Embryonic facial prominence (tissue), 1 donor: ENCODE data around the gene DMD.

Source experiments
- DNase-seq: peaks from one replicate; pipeline ENCODE4 v3.0.0-alpha.2; 2016; ENCODE audit errors: extremely low spot score

Gene DMD

DNA sequence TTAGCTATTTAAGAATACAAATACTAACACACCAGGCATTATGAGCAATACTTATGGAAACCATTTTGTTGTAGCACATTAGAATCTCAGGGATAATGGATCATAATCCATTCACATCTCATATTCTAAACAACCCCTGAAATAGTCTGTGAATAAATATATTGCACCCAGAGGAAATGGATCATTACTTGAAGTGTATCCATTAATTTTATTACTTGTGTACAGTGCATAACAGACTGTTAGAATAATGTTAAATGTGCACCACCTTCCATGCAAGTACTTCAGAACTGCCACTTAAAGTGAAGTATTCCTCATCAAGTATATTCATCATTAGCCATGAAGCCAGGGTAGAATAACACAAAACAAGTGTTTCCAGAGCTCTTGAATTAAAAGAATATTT, 715.5 kb downstream of the DMD start:
- DNase-seq: no peak

DNA sequence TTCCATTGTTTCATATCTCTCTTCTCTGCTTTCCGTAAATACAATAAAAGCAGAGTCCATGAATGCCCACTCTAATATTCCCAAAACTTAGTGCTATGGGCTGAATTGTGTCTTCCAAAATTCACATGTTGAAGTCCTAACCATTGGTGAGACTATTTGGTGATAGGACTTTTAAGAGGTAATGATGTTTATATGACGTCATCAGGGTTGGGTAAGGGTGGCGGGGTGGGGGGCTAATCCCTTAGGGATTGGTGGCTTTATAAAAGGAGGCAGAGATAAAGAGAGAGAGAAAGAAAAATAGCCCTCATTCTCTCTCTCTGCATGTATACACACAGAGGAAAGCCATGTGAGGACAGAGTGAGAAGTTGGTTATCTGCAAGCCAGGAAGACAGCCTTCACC, 722.2 kb downstream of the DMD start:
- DNase-seq: no peak

DNA sequence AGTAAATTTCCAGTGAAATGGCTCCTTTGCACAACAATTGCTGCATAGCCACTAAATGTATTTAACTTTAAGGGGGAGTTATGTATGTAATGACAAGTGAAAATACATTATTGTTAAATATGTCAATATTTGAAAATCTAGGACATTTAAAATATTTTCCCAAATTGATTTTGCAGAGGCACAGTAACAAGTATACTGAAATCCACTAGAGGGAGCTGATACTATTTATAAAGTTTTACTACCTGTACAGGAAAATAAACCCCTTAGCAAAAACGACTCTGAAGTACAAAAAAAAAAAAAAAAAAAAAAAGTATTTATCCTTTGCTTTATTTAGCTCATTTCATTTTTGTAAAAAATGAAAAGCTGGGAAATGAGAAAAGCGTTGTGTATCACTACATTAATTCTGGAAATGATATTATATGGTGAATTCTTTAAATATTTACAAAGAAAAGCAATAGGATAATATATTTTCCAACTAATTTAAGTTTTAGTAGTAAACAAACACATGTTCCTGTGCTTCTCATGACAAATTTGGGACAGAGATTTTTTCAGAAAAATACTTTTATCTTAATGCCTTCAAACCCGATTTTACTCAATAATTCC, 727.7 kb downstream of the DMD start:
- DNase-seq: no peak

DNA sequence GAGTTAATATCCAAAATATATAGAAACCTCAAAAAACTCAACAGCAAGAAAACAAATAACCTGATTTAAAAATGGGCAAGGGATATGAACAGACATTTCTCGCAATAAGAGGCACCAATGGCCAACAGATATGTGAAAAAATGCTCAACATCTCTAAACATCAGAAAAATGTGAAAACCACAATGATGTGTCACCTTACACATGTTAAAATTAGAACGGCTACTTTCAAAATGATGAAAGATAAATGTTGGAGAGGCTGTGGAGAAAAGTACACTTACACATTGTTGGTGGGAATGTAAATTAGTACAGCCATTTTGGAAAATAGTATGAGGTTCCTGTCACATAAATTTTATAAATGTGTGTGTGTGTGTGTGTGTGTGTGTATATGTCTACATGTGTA, 731.3 kb downstream of the DMD start:
- DNase-seq: no peak

DNA sequence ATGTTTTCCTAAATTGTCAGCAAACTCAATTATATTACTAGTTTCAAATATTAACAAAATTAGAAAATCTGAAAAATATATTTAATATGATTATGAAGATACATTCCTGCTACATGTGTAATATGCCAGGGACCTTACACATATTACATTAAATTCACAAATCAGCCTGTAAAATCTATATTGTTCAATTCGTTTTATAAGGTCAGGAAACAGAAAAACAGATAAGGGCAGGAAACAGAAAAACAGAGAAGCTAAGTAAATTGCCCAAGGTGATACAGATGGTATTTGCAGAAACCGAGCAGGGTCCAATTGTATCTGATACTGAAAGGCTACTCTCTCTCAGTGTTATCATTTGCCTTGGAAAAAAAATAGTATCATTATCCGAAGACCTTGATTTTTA, 739.0 kb downstream of the DMD start:
- DNase-seq: no peak

DNA sequence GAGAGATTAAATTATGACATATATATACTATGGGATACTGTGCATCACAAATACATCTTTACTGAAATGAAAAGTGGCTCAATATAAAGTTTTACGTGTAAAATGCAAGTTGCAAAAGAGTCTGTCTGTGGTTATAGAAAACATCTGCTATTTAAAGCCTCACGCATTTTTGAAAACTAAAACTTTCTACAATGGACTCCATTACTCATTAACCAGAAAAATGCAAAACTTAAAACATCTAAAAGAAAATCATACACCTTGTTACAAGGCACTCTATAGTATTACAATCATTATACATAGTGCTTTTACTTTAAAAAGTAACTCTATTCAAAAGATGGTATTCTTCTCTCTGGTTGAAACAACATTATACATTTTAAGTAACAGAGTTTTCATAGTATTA, 755.6 kb downstream of the DMD start:
- DNase-seq: no peak

DNA sequence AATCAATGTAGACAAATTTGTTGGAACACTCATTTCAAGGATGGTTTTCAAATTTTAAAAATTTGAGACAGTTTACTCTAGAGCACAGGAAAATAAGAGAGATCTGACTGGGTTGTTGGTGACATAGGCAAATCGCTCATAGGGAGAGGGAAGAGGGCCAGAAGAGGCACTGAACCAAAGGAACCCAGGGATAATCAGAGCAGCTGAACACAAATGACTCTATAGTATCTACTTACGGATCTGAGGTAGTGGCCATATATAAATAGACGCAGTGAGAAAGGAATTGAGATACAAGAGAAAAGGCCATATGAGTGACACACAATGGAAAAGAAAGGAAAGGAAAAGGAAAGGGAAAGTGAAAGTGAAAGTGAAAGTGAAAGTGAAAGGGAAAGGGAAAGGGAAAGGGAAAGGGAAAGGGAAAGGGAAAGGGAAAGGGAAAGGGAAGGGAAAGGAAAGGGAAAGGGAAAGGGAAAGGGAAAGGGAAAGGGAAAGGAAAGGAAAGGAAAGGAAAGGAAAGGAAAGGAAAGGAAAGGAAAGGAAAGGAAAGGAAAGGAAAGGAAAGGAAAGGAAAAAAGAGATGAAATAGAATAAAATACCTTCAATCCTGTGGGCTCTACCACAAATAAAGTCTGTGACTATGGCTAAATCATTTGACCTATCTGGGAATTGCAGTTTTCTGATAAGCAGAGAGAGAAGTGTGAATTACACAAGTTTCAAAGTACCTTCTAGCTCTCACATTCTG, 759.2 kb downstream of the DMD start:
- DNase-seq: no peak

DNA sequence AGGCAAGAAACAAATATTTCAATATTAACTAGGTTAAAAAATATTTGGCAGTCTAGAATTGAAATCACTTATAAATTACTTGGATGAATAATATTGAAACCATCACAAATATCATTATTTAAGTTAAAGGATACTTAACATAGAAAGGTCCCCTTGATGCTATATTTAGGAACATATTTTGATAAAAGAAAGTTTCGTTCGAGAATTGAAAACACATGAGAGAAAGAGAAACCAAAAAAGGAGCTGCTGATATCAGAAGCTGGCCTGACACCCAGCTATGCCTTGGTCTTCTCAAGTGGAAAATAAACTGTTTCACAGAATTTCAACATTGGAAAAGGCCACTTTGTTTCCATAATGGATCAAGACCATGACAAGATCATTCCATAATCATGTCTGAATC, 762.4 kb downstream of the DMD start:
- no peak for DNase-seq

DNA sequence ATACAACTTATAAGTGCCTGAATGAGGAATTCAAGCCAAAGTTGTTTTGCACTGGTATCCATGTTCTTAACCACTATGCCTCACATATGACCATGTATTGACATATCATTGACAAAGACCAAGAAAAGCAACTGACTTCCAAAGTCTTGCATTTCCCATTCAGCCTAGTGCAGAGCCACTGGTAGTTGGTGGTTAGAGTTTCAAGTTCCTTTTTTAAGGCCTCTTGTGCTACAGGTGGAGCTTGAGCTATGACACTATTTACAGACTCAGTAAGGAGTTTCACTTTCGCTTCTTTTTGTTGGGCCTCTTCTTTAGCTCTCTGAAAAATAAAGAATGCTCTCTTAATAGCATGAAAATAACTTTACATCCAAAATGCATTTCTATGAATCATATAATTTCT, 763.0 kb downstream of the DMD start:
- DNase-seq: no peak

DNA sequence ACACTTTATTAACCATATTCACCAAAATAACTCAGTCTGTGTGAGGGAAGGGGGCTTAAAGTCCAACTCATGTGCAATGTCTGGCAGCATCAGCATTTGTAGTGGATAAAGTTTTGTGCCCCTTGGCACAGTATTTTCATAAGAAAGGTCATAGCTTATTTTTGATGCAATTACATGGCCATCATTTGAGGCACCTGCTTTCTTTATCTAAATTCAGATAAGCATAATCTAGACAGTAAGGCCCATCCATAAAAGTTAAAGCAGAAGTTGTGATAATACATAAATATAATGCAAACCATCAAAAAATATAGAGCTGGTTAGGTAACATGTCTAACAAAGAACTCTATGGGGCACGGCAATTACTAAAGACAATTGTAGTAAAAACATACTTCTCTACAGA, 763.7 kb downstream of the DMD start:
- DNase-seq: no peak

DNA sequence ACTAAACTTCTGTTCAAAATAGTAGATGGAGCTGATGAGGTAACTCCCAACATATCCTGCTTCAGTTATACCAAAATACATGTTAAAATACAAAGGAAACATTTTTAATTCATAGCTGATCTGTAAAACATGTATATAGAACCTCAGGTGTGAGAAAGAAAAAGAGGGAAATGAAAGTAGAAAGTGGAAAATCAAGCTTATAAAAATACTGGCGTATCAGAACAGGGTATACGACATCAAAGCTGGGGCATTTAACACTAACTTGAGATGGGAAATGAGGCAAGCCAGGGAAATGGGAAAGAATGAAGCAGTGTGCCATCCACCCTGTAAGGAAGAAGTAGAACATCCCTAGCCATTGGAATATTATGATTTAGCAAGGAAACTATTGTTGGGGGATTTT, 767.5 kb downstream of the DMD start:
- DNase-seq: no peak

DNA sequence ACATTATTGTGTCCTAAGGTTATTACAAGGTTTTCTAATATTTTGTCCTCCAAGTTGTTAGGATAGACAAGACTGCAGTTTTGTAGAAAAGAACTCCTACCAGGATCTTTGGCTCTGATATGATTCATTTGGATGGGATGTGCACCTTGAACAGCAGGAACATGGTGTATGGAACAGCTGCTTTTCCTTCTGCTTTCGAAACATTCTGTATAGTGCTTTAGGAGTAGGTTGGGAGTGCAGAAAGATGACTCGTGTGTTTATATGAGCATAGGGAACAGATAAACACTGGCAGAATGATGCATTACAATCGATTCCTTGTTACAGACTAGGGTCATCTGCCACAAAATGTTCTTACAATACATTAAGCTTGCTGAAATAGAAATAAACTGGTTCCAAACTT, 790.1 kb downstream of the DMD start:
- no peak for DNase-seq

DNA sequence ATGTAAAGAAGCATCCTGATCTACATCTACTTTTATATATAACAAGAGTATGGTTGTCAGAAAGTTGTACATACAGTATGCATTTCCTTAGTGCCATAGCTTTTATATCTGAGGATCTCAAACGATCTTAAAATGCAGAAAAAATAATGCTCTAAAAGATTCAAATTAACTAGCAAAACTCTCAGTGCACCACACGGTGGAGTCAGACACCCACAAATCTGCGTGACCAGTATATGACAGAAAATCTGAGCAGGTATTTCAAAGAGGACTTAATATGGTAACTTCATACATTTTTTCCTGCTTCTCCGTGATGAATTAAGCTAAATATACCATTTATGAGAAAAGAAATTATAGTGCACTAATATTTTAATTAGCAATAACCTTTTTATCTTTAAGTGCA, 803.0 kb downstream of the DMD start:
- peak; percentile 6 for DNase-seq

DNA sequence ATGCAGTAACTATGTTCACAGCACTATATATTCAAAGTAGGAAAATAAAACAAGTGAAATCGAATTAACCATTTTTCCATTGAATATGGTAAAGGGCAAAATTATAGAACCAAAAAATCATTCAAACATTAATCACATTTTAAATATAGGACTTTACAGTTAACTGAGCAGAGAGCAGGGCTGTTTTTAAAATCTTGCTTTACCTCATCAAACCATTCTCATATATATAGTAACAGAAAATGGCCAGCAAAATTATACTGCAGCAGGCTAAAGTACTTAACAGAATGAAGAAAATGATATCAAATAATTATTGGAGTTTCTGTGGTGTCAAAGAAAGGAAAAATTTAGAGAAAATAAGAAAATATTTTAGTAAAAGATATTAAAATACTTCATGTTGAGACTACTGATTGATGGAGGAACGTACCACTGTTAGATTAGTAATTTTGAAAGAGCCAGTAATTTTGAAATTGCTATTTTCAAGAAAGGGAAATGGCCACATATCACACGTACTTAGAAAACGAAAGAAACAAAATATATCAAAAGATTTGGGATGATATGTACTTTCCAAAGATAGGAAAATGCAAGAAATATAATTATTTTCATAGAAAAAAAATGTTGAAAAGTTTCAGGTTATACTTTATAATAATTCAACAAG, 813.7 kb downstream of the DMD start:
- DNase-seq: no peak

DNA sequence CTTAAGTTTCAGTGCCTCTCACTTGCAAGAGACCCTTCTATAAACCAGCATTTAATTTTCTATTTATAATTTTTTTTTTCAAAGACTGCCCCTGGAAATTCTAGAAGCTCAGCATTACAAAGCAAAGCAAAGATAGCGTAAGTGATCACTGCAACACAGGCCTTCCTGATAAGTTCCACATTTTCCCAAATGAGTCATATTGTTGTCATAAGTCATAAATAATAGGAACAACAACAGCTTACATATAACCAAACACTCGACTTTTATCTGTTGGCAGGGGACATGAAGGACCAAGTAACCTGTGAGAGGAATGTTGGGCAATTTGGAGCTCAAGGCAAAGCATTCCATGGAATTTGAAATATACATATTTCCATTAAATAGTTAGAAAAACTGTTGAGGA, 815.5 kb downstream of the DMD start:
- DNase-seq: no peak

DNA sequence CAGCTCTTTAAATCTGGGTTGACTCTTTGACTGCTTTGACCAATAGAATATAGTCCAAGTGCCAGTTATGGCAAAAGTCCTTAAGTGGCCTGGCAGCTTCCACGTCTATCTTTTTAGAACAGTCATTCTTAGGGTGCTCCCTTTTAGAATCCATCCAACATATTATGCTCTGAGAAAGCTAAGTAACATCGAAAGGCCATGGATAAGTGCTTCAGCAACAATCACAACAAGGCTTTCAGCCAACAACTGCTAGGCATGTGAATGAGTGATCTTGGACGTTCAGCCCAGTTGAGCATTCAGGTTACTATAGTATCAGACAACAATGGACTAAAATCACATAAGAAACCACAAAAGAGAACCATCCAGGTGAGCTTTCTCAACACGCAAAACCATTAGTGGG, 818.7 kb downstream of the DMD start:
- DNase-seq: no peak

DNA sequence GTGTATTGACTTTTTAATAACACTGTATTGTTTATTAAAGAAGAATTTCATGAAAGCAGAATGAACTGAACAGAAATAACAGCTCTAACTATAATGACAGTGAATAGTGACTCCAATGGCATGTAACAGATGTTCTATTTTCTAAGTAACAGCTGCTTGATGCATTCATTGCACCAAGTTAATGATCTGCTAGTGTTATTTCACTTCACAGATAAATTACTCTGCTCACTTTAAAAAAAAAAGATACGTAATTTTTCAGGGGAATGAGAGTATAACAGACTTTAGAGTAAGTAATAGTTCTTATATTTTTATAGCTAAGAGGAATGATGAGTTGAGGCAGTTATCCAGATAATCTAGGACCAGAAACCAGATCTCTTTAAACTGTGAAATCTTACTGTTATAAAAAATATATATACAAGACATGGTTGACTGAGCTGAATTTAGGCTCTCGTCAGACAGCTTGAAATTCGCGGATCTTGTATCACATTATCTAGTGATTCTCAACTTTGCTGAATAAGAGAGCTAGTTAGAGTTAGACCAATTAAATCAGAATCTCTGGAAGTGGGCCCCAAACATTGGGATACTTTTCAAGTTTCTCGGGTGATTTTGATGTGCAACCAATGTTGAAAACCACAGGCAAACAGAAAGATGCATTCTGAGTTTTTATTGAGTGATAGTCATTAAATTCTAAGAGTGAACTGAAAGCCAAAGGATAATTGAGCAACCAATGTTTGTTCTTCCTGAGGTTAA, 840.7 kb downstream of the DMD start:
- no peak for DNase-seq

DNA sequence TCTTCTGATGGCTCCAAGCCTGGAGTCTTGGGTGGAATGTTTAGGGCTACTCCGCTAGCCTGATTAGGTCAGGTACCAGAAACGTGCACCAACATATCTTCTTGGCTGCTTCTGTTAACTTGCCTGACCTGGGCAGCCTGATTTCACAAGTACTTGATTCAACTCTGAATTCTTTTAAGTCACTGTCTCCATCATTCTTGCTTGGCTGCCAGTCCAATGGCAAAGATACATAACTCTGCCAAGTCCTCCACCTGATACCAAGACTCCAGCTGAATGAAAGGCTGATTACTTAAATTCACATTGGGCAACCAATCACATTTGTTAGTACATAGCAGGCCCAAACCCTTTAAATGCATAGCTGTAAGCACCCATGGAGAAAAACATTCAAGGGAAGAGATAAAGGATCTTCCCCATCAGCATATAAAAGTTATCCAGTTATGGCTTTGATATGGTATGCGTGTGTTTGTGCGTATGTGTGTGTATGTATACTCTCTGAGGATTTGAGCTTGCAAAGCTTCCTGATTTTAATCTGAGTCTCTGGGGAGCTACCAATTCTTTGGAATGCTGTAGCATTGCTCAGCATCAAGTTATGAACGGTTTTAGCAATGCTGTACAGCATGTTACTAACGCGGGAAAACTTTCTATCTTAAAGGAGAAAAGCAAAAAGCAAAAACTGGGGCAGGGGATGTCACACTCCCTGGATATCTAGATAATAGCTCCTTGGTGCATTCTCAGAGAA, 917.2 kb downstream of the DMD start:
- DNase-seq: no peak

DNA sequence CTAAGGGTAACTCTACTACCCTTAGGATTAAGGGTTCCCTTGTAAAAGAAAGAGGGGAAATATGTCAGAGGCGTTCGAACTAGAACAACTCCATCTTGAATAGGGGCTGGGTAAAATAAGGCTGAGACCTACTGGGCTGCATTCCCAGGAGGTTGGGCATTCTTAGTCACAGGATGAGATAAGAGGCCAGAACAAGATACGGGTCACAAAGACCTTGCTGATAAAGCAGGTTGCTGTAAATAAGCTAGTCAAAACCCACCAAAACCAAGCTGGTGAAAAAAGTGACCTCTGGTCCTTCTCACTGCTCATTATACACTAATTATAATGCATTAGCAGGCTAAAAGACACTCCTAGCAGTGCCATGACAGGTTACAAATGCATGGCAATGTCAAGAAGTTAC, 922.0 kb downstream of the DMD start:
- no peak for DNase-seq

DNA sequence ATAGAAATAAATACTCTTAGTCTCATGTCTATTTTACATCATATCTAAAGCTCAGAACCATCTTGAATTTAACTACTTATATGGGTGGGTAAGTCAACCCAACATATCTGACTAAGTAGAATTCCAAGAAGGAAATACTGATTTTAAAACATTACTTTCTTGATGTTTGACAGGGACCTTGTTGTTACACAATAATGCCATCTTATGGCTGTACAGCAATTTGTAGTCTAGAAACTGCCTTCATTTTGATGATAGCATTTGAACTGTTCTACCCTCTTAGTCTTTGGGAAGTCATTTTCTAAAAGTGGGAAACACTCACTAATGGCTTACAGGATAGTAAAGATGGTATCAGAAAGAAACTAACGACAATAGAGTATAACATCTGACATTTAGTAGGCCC, 929.5 kb downstream of the DMD start:
- DNase-seq: no peak

DNA sequence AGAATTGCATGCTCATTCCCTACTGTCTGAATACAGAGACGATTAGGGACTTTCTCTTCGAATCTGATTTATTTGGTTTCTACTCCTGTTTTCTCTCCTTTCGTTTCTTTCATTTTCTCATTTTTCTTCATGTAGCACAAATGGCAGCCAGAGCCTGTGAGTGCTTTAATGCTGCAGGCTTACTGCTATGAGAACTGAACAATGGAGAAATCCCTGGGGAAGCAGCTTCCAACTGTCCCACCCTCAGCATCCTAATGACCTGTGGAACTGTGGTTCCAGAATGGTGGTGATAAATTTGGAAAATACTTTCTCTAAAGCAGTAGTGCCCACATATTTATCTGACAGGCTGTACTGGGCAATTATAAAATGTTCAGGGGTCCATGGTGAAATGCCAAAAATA, 930.4 kb downstream of the DMD start:
- DNase-seq: no peak

DNA sequence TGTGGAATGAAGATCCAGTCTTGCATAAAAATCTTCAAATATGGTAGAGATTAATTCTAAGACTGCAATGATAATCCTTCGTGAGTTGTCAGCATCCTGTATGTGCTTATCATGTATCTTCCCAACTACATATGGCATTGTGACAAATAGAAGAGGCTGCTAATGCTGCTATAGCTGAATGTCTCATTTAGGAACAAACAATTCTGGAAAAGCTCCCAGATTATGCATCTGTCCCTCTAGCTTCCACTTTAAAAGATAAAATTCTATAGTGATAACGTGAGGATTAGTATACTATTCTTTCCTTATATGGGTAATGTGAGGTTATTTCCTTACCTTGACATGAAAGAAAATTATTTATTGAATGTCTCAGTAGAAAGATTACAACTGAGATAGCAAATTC, 930.9 kb downstream of the DMD start:
- DNase-seq: no peak
